Lower leg skin (tissue), 4 donors: ENCODE results near the gene SOX11. TPM values are rescaled to one million over a fixed set of nuclear protein-coding genes. Genes with fewer than 3 reads are reported as not detected.

Experiments used
- DNase-seq, 2 donors: peaks; one replicate each; pipeline ENCODE4 v3.0.0-alpha.2; 2019; ENCODE audit warnings: low spot score in 2 of 2
- H3K4me3 ChIP-seq: fragments of 200-600 bp; sonication (generic); 2 replicates; pipeline ENCODE4 v1.5.1; 2017; ENCODE audit warnings: mild to moderate bottlenecking, low read depth; ENCODE audit not compliant: poor library complexity, severe bottlenecking
- POLR2A ChIP-seq, 2 donors: fragments of 450-650 bp; IDR thresholded peaks; one replicate each; pipeline ENCODE4 v1.6.1; 2016 to 2017; ENCODE audit warnings: antibody characterized with exemption in 2 of 2, mild to moderate bottlenecking in 1 of 2, moderate library complexity in 1 of 2
- WGBS, 2 donors: methylation state at CpG; one replicate each; pipeline ENCODE4 v1.1.5; 2018; 5-methylcytosine and 5-hydroxymethylcytosine counted together
- intact Hi-C: fragments of 100-400 bp; cut with DNase I; formaldehyde crosslinking; loops from one replicate; pipeline ENCODE4 v1.15.0; 2023; ENCODE audit warnings: low total_unique reads
- total RNA-seq, 4 donors: library from RNA; depleted of rRNA; stranded (reverse); fragments of >200 nt; gene quantifications; one replicate each; pipeline ENCODE4 v1.1.0, GENCODE V29; 2016
- TF ChIP-seq, protein P1 (sequence below), 3 donors: fragments of 450-650 bp; IDR thresholded peaks; one replicate each; pipeline ENCODE4 v1.5.1; 2016; ENCODE audit warnings: antibody characterized with exemption in 3 of 3, mild to moderate bottlenecking in 3 of 3, moderate library complexity in 2 of 3

Gene SOX11
- total RNA-seq, 4 donors from 2014 or later: 0.03 to 0.21 TPM; not detected in 2

DNA sequence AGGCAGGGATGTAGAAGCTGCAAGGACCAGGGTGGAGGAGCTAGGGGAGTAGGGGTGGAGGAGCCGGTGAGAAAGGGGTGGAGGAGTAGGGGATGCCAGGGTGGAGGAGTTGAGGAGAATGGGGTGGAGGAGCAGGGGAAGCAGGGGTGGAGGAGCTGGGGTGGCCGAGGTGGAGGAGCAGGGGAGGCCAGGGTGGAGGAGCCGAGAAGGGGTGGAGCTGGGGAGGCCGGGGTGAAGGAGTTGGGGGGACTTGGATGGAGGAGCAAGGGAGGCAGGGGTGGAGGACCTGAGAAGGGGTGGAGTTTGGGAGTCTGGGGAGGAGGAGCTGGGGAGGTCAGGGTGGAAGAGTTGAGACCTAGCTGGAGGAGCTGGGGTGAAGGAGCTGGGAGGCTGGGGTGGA lies 13.3 kb downstream of the SOX11 start:
- H3K4me3 ChIP-seq: no peak overlapping the region
- 95 to 96% methylated on average over 4 of the region's 4 CpGs for WGBS, 2 donors
- TF ChIP-seq, protein P1, sequence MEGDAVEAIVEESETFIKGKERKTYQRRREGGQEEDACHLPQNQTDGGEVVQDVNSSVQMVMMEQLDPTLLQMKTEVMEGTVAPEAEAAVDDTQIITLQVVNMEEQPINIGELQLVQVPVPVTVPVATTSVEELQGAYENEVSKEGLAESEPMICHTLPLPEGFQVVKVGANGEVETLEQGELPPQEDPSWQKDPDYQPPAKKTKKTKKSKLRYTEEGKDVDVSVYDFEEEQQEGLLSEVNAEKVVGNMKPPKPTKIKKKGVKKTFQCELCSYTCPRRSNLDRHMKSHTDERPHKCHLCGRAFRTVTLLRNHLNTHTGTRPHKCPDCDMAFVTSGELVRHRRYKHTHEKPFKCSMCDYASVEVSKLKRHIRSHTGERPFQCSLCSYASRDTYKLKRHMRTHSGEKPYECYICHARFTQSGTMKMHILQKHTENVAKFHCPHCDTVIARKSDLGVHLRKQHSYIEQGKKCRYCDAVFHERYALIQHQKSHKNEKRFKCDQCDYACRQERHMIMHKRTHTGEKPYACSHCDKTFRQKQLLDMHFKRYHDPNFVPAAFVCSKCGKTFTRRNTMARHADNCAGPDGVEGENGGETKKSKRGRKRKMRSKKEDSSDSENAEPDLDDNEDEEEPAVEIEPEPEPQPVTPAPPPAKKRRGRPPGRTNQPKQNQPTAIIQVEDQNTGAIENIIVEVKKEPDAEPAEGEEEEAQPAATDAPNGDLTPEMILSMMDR (IDR thresholded peaks at IDR 0.05): no peak
- no peak for TF ChIP-seq POLR2A (IDR thresholded peaks at IDR 0.05)
- no peak for DNase-seq
- intact Hi-C loops: no loop called here

DNA sequence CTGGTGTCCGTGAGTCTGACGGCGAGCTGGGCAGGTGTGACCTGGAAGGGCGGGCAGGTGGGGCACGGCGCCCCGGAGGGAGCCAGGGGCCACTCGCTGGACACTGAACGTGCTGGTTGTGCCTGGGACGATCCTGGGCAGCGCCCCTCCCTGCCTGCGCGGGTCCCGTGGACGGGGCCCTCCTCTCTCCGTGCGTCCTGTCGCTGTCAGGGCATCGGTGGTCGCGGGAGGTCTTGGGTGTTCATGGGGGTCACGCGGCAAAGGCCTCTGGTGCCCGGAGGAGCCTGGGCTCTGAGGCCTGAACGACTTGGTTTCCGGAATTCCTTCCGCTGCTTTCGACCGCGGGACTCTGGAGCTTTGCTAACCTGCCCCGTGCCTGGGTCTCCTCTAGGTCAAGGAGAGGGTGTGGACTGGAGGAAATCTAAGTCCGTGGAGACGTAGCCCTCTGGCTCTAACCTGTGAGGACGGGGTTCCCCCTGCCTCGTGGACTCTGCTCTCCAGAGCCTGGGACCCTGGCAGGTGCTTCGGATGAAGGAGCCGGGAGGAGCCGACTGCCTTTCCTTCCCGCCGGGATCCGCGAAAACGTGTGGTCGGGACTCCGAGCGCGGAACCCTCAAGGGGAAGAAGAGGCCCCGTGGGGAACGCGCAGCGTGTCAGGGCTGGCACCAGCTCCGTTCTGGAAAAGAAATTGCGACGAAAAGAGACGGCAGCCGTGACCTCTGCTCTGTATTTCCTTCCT lies 14.7 kb downstream of the SOX11 start:
- 84 to 86% methylated on average over 37 to 48 of the region's 56 CpGs for WGBS, 2 donors

DNA sequence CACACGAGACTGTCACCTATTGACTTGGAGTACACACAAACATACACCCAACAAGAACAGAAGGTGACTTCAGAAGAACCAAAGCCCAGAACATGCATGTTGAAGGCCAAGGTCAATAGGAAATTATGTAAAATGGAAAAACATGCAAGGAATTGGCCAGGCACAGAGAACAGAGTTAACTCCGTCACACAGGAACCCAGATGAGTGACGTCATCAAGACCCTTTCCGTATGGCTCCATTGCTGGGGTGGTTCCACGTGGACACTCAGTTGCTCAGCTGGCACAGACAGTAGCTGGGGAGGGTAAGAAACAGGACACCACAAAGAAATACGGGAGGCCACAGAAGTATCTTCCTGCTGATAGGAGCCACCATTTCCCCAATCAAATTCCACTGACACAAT lies 18.4 kb downstream of the SOX11 start:
- intact Hi-C loops: no loop called here
- H3K4me3 ChIP-seq: no peak overlapping the region
- 71 to 73% methylated on average over 6 of the region's 6 CpGs for WGBS, 2 donors
- no peak for DNase-seq
- TF ChIP-seq POLR2A (IDR thresholded peaks at IDR 0.05): no peak
- TF ChIP-seq, protein P1 (IDR thresholded peaks at IDR 0.05): no peak

More for the DNA sequence above, 14.7 kb downstream of the SOX11 start:
- no peak for DNase-seq
- no peak overlapping the region for H3K4me3 ChIP-seq
- intact Hi-C loops: no loop called here
- no peak for TF ChIP-seq POLR2A (IDR thresholded peaks at IDR 0.05)
- TF ChIP-seq, protein P1 (IDR thresholded peaks at IDR 0.05): no peak

DNA sequence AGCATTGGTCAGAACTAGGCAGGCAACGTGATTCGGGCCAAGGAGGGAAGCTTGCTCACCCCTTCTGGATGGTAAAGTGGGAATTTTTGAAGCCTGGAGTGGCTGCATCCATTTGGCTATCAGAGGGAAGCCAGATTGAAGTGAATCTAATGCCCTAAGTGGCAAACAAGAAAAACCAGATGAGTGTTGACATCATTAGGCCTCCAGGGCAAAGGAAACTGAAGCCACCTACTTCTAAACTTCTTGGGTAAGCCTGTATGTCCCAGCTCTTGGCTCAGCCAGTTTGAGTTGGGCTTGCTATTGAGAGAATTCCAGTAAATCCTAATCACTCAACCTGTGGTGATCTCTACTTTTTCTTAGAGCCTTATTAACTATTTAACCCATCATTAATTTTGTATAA lies 20.9 kb downstream of the SOX11 start:
- DNase-seq: no peak
- no peak for TF ChIP-seq POLR2A (IDR thresholded peaks at IDR 0.05)
- TF ChIP-seq, protein P1 (IDR thresholded peaks at IDR 0.05): no peak
- intact Hi-C loops: no loop called here
- 36 to 65% methylated on average over 2 of the region's 2 CpGs for WGBS, 2 donors
- no peak overlapping the region for H3K4me3 ChIP-seq

DNA sequence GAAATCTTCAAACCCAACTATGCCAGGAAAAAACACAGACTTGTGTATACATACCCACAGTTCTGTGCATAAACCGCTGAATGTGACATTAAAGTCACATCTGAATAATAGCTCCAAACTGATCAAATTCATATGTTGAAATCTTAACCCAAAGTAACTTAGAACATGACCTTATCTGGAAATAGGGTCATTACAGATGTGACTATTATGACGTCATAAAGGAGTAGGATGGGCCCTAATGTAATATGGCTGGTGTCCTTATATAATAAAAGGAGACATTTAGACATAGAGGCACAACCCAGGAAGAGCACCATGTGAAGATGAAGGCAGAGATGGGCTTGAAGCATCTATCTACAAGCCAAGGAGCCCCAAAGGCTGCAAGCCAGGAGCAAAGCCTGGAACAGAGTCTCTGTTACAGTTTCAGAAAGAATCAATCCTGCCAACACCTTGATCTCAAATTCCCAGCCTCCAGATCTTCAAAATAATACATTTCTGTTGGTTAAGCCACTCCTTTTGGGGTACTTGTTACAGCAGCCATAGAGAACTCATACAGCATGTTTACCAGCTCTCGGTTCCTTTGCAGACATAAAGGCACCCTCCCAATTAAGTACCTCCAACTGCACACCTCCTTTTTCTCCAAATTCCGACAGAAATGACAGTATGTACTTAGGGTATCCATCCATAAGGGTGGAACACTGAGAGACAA lies 27.6 kb downstream of the SOX11 start:
- H3K4me3 ChIP-seq: no peak overlapping the region
- 58 to 73% methylated on average over 4 of the region's 4 CpGs for WGBS, 2 donors
- TF ChIP-seq POLR2A (IDR thresholded peaks at IDR 0.05): no peak
- TF ChIP-seq, protein P1 (IDR thresholded peaks at IDR 0.05): no peak
- no peak for DNase-seq
- intact Hi-C loops: no loop called here
